Mesenteric fat pad (tissue), 1 donor: ENCODE measurements around the gene IL13. TPM values are rescaled to one million over a fixed set of nuclear protein-coding genes. Genes with fewer than 3 reads are reported as not detected.

ENCODE experiments used
- DNase-seq: peaks from one replicate; pipeline ENCODE4 v3.0.0-alpha.2; 2020; ENCODE audit warnings: low spot score
- total RNA-seq: library from RNA; stranded (reverse); fragmentation: NEBNext Ultra II Directional; extraction: Animal tissue kit (Norgen Biotek cat#: 25700); gene quantifications from one replicate; pipeline ENCODE4 v1.2.1, GENCODE V29; 2021
- donor health status: DM: yes; HTN: yes; CAD: no.

Gene IL13
- total RNA-seq, 1 donor from 2014 or later, result not detected

DNA sequence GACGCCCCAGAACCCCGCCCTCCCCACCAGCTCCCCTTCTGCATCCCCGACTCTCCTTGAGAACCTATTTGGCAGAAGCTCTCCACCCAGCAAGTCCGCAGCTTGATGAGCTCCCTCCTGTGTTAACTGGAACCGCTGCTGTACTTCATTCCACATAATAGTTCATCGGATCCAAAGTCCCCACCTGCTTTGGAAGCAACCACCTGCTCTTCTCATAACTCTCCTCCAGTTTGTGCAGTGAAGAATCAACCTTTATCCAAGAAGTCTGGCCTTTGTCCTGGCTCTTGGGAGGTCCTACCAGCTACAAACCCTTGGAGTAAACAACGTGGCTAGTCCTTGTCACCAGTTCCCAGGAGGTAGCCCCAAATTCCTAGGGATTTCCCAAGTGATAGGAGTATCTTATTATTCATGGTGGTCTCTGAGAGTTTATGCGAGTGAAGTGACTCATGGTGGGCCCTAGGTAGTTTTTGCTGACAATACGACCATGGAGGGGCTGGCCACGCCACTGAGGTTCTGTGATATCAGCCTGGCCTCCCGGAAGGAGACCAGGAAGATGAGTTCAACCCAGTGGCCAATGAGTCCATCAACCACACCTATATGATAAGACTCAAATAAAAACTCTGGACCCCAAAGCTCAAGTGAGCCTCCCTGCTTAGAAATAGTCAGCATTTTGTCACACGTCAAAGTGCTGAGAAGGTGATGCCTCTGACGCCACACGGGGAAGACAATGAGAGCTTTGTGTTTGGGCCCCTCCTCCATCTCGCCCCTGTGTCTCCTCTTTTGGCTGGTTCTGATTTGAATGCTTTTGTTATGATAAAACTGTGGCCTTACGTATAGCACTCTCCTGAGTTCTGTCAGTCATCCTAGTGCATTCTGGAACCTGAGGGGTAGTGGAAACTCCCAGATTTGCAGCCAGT lies 12.3 kb downstream of the IL13 start:
- no peak for DNase-seq

DNA sequence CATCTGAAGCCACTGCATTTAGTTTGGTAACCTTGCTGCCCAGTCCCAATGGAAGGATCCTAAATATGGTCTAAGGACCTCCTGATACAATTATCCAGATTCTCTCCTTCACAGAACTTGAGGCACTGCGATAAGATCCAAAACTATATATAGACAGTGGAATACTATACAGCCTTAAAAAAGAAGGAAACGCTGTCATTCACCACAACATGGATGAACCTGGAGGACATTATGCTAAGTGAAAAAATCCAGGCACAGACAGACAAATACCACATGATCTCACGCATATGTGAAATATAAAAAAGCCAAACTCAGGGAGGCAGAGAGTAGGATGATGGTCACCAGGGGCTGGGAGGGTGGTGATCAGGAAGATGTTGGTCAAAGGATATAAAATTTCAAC lies 13.0 kb downstream of the IL13 start:
- no peak for DNase-seq

DNA sequence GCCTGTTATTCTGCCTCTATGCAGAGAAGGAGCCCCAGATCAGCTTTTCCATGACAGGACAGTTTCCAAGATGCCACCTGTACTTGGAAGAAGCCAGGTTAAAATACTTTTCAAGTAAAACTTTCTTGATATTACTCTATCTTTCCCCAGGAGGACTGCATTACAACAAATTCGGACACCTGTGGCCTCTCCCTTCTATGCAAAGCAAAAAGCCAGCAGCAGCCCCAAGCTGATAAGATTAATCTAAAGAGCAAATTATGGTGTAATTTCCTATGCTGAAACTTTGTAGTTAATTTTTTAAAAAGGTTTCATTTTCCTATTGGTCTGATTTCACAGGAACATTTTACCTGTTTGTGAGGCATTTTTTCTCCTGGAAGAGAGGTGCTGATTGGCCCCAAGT lies 15.5 kb downstream of the IL13 start:
- no peak for DNase-seq

DNA sequence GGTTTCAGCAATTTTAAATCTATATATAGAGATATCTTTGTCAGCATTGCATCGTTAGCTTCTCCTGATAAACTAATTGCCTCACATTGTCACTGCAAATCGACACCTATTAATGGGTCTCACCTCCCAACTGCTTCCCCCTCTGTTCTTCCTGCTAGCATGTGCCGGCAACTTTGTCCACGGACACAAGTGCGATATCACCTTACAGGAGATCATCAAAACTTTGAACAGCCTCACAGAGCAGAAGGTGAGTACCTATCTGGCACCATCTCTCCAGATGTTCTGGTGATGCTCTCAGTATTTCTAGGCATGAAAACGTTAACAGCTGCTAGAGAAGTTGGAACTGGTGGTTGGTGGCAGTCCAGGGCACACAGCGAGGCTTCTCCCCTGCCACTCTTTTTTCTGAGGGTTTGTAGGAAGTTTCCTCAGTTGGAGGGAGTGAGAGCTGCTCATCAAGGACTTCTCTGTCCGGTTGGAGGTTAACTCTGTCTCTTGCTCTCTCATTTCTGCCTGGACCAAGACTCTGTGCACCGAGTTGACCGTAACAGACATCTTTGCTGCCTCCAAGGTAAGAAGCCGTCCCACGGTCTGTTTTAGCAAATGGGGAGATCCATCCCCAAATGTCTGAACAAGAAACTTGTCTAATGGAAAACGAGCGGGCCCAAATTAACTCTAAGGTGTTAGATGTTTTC lies 16.1 kb downstream of the IL13 start, which contains the start of gene IL4:
Gene IL4 (plus strand): TSS at position 51 of the 692 bp plus-strand sequence. CDS start 62 bp downstream, at position 113.
- DNase-seq, result no peak

DNA sequence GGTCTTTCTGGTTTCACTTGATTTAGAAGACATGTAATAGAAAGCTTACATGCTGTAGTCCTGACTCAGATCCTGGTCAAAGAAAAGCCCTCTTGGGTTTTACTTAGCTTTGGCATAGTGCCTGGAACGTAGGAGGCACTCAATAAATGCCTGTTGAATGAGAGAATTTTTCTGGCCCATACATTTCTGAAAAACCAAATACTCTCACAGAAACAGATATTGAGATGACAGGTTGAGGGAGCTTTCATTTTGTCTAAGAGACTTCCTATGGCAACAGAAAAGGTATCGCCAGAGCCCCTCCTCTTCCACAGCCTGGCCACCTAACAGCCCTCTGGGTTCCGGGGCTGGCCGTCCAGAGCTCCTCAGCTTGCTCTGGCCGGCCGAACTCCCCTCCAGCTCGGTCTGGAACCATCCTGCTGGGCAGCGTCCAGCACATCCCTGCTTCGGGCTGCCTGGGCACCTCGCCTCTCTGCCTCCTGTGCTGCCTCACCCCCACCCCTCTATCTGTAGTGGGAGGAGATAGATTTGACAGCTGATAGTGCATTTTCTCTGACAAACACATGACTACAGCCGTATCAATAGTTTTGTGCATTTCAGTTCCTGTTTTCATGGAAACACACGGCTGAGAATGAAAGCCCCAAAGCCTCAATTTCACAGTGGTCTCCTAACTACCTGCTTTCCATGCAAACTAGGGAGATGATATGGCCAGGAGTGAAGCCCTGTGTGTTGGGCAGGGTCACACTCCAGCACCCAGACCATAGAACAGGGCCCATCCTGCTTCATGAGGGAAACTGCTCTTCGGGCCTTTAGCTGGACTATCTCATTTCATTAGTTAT lies 16.9 kb downstream of the IL13 start:
- no peak for DNase-seq

DNA sequence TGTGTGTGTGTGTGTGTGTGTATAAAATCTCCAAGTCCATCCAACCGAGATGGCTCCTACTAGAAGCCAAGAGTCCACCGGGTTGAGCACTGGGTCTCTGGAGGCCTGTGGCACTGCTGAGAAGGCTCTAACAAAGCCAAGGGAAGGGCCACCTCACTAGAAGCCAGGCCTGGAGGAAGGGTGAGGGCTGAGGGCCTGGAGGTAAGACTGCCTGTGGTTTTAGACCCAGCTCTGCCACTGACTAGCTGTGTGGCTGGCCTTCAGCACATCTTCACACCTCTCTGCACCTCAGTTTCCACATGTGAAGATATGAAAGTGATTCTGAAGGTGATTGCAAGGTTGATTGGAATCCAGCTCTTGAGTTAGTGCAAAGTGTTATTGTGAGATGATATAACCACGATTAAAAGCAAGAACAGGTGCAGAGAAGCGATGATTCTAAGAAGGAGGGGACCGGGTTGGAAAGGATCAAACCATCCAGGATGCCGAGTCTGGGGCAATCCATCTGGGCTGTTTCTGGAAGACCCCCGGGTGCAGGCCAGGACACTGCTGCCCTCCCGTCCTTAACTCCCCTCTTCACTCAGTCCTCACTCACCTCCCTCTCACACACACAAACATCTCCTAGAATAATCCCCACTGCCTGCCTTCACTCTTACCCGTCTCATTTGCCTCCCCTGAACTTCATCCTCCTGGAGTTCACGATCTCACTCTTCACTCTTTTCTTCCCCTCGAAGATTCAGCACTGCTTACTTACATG lies 18.1 kb downstream of the IL13 start:
- no peak for DNase-seq

DNA sequence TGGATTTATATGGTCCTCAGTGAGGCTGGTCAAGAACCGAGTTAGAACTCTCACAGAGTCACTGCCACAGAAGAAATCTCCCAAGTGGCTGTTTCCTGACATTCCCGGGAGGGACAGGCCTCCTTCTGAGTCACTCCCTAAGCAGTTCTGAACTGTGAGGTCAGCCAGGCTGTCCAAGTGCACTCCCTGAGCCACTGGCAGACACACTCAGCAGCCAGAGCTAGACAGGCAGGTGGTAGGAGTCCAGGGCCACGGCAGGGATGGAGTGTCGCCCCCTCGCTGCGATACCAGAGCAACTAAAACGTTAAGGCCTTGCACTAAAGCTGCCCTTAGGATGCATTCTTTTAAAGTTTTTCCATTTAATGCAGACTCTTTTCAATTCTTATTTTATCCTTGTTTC lies 19.2 kb downstream of the IL13 start:
- no peak for DNase-seq

DNA sequence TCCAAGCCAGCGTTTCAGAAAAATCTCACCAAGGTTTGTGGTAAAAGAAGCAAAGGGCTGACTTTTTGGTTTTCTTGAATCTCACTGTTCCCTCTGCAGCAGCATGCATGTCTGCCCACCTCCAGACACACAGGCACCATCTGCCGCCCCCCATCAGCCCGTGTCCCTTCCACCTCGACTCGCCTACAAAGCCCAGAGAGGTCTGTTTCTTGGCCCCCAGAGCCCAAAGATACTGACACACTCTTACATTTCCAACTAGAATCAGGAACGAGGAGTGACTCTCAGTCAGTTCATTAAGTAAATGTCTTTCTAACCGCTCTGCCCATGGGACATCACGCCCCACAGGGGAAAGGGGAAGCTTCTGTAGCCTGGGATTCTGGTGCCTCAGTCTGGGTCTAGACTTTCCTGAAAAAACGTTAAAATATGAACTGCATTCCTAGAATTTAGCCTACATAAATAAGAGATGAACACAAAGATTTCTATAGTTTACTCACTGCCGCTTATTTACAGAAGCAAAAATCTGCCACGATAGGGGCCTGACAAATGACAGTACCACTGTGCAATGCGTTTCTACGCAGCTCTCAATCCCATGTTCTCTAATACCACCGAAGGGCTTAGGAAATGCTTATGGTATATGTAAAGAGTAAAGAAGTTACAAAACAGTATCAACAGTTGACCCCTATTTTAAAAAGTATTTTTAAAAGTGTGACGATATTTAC lies 19.9 kb downstream of the IL13 start:
- no peak for DNase-seq

DNA sequence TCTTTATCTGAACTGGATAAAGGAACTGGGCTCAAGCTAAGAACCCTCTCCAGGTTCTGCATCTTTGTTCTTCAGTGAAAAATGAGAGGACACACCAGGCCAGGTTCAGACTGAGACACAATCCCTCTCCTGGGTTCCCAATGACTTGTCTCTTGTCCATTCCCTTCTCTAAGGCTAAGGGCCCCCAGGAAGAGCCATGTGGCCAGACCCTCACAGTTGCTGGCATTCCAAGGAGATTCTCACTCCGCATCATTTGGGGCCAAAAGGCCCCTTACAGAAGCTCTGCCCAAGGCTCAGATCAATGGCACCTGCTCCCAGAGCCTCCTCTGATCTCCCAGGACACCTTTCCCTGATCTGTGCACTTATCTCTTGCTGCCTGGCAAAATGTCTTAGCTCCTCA lies 20.8 kb downstream of the IL13 start:
- no peak for DNase-seq

DNA sequence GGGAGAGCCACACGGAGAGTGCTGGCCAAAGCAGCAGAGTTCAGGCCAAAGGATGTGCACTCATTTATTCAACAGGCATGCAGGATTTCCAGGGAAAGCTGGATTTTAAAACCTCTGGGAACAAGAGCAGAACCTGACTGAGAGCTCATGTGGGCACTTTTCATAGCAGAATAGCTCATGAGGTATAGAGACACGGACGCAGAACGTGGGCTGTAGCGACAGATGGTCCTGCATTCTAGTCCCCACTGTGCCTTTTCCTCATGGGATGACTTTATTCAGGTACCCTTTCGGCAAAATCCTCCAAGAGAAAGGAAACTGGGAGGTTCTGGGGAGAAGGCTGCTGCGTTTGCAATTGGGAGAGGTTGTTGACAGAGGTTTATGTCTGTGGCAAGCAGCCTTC lies 21.2 kb downstream of the IL13 start:
- no peak for DNase-seq

DNA sequence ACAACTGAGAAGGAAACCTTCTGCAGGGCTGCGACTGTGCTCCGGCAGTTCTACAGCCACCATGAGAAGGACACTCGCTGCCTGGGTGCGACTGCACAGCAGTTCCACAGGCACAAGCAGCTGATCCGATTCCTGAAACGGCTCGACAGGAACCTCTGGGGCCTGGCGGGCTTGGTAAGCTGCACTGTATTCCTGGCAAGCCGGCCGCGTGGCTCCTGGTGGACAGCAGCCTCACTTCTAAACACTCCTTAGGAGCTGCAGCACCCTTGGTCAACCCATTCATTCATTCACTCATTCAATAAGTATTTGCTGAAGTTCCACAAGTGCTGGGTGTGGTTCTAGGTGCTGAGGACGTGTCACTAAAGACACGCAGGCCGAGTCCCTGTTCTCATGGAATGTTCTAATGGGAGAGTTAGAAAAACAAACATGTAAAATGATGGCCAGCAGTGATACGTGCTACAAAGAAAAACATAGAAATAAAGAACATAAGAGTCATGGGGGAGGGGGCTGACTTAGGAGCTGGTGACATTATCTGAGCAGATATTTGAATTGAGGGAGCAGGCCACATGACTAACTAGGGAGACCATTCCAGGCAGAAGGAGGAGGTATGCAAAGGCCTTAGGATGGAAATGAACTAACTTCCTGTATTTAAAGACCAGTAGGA lies 21.9 kb downstream of the IL13 start:
- DNase-seq, result no peak

DNA sequence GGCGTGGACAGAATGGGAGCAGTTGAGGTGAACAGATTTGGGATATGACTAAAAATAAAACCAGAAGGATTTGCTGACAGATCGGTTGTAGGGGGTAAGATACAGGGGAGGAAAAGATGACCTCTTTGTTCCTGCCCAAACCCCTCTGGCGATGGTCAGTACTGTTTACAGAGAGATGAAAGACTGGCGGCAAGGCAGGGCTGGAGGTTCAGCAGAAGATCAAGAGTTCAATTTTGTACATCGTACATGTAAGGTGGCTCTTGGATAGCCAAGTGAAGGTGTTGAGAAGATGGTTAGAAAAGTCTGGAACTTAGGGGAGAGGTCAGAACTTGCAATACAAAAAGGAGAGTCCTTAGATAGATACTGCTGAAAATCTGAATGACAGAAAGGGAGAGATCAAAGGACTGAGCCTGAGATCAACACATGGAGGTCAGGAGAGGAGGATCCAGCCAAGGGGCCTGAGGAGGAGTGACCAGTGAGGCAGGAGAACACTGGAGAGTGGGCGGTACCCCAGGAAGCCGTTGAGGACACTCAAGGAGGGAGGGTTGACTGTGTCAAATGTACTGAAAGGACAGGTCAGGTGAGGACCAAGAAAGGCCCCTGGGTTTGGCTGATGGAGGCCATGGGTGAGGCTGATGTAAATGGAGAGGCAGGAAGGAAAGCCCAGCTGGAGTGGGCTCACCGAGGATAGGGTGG lies 23.0 kb downstream of the IL13 start:
- no peak for DNase-seq

DNA sequence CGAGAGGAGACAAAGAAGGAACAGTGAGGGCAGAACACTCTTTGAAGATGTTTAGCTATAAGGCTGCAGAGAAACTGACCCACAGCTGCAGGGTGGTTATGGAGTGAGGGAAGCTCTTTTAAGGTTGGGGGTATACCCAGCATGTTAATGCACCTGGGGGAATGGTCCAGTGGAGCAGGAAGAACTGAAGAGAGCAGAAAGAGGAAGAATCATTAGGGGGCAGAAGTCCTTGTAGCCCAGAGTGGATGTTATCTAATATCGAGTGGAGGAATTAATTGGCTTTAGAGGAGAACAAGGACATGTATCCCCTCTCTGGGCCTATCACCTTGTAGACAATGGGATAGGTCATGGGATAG lies 23.5 kb downstream of the IL13 start:
- no peak for DNase-seq

DNA sequence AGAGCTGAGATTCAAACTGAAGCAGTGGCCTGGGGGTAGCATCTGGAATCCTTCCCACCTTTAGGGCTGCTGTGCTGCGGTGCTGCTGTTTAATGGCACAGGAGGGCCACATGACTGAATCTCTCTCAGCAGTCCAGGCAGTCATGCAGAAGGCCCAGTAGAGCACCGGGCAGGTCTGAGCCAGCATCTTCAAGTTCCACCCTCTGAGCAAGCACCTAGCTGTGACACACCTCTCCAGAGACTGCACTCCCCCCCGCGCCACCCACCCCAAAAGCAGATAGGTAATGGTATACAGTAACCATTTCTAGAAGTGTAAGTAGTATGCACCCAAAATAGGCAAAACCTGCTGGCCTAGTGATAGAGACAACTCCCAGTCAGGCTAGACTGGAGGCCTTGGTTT lies 24.0 kb downstream of the IL13 start:
- no peak for DNase-seq

DNA sequence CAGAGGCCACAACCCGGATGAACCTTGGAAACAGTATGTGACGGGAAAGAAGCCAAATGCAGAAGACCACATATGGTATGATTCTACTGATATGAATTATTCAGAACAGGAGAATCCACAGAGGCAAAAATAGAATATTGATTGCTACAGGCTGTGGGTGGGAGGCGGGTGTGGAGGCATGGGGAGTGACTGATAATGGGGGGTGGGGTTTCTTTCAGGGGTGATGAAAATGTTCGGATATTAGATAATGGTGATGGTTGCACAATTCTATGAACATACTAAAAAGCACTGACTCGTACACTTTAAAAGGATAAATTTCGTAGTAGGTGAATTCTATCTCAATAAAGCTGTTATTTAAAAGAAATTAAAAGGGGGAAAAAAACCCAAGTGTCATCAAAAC lies 26.5 kb downstream of the IL13 start:
- DNase-seq, result no peak

DNA sequence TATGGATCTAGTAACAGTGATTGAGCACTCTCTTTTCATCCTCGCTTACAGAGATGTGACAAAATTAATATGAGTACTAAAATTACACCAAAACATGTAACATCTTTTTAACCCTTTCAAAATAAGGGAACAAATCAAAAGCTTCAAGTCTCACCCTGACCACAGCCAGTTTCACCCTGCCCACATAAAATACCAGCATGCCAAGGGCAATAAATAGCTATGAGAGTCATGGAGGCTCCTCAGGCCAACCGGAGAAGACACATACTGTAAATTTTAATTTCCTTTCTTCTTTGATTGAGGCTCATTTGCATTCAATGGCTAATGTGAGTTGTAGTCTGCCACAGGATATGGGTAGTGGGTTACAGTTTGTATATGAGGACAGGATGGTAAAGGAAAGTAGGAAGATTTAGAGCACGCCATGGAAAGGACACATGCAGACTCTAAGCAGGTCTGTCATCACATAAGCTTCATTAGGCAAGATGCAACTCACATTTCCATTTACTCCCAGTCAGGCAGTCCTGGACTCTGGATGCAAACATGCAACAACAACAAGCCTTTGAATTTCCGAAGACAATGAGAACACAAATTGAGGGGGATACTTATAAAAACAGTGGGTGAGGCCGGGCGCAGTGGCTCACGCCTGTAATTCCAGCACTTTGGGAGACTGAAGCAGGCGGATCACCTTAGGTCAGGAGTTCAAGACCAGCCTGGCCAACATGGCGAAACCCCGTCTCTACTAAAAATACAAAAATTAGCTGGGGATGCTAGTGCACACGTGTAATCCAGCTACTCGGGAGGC lies 27.1 kb downstream of the IL13 start:
- no peak for DNase-seq

DNA sequence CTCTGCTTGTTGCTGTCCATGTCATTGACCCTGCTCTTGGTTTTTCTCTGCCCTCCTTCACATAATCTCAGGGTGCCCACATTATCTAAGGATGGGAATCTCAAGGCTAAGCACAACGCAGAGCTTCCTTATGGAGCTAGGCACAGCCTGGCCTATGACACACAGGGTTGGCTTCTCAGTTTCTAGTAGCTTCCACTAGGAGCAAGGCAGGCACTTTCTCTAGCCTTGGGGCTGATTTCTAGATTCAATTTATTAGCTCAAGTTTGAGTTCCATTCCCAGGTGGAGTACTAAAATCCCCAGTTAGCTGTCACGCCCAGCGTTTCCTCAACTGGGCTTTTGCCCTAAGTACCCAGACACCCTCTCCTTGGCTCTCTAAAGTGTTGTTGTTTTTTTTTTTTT lies 28.2 kb downstream of the IL13 start:
- no peak for DNase-seq

DNA sequence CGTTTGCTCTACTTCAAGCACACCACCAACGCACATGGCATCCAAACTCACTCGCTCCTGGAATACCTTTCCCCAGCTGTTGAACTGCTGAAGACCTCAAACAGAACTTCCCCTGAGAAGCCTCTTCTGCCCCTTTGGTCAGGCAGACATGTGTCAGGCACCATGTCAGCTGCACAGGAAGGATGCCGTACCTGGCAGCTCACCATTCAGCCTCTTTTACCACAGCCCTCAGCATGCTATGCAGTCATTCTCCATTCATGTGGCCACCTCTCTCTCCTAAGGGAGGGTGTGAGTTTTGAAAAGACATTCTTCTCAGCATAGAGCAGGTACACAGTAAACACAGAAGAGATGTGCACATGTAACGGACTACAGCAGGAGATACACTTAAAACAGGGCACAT lies 30.0 kb downstream of the IL13 start:
- DNase-seq, result no peak
